ENCODE results near the gene BTBD9. TPM values are rescaled to one million over a fixed set of nuclear protein-coding genes. Genes with fewer than 3 reads are reported as not detected.

The BTBD9 gene
- total RNA-seq, 4 donors from 2014 or later = 10.8 to 26.3 (median 15.3) TPM

DNA sequence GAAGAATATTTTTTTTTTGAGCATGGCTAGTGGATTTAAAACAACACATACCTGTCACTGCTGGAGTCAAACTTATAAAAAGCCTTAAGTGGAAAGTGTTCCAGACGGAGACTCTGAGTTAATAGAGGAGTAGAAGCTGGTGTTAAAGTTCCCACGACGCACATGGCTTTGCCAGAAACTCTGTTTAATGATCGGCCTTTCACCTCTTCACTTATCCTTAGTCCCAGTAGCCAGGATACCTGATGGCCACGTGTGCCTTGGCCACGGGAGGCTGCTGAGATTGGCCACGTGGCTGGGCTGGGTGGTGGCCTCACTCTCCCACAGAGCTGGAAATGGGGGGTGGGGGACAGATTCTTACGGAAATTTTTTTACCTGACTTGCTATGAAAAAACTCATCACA, 487.1 kb downstream of the BTBD9 start:
- DNase-seq (ENCODE audit: low spot score) = no peak

DNA sequence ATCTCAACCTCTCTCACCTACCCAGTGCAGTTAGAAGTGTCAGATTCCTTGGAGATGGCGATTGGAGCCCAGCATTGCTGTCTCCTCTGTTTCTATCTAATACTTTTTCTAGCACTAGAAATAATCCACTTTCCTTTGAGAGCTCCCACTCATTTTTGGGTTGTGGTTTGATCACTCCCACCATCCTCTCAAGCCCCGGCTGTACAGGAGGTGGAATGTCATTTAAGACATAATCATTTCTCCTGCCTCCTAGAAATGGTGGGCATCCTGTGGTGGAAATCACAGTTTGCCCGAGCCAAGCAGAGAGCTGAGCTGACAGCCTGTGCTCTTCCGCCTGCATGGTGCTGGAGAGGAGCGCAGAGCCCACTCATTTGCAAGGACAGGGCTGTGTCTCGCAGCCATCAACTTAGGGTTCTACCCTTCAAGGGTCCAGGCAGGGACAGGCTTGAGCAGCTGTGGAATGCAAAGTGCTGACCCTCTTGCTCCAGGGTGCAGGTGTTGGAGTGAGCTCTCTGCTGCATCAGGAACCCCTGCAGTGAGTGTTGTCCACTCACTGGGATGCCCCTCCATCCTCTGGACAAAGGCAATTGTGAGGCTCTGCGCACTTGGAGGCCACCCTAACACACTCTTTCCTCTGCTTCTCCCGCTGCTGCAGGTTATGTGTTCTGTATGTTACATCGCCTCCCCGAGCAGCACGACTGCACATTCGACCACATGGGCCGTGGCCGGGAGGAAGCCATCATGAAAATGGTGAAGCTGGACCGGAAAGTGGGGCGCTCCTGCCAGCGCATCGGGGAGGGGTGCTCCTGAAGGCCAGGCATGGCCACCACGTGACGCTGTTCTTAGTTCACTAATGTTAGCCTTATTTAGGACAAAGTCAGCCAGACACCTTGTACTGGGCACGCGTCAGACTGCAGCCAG, 487.9 kb downstream of the BTBD9 start:
- ATAC-seq (ENCODE audit: low FRiP score) = no peak
- TF ChIP-seq CTCF (IDR thresholded peaks at IDR 0.05) = no peak
- DNase-seq (ENCODE audit: low spot score) = no peak

More for the DNA sequence above, 487.1 kb downstream of the BTBD9 start:
- no peak for ATAC-seq (ENCODE audit: low FRiP score)
- TF ChIP-seq CTCF (IDR thresholded peaks at IDR 0.05) = no peak

DNA sequence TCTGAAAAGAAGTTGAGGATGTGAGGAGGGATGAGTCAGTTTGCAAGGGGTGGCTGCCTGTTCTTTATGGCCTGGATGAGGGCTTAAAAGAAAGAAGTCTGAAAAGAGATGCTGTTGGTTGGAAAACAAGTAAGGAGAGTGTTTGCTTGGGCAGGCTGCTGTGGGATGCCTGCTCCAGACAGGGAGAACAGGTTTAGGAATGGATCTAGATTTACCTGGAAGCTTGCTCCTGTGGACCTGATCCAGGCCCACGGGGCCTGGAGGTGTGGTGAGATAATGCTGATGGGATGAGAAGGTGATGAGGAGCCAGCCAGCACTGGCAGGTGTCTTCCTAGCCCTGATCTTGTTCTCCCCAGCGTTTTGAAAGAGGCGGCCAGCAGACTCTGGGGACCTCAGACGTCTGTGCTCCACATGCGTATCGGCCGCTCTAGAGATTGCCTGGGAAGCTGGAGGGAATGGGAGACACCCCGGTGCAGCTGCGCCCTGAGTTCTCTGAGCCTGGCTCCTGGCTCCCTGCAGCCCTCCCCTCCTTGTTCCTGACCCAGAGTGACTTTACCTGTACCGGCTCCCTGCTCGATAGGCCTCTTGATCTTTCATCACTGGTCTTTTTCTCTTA, 488.9 kb downstream of the BTBD9 start:
- ATAC-seq (ENCODE audit: low FRiP score) (no peak), DNase-seq (ENCODE audit: low spot score) (no peak)
- TF ChIP-seq CTCF (IDR thresholded peaks at IDR 0.05) = no peak

DNA sequence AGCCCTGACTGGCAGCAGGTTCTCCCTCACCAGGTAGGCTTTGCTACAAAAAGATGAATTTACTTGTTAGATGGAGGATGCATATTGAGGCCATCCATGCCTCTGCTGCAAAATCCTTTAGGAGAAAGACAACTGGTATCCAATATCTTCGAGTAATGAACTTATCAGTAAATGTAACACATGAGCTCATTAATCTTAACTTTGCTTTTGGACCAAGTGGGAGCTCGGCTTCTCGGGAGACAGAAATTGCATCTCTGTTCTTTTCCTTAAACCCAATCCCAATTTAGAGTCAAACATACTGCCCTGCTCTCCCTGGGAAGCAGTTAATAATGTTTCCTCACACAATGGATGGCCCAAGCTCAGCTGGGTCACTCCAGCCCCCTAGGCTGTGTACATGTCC, 489.7 kb downstream of the BTBD9 start:
- no peak for TF ChIP-seq CTCF (IDR thresholded peaks at IDR 0.05)
- no peak for ATAC-seq (ENCODE audit: low FRiP score)
- no peak for DNase-seq (ENCODE audit: low spot score)

- no peak for TF ChIP-seq CTCF (IDR thresholded peaks at IDR 0.05)
- no peak for ATAC-seq (ENCODE audit: low FRiP score)
- no peak for DNase-seq (ENCODE audit: low spot score)
Observed at GRCh38 chr6:38149531-38149930, 490.2 kb downstream of the BTBD9 start.

DNA sequence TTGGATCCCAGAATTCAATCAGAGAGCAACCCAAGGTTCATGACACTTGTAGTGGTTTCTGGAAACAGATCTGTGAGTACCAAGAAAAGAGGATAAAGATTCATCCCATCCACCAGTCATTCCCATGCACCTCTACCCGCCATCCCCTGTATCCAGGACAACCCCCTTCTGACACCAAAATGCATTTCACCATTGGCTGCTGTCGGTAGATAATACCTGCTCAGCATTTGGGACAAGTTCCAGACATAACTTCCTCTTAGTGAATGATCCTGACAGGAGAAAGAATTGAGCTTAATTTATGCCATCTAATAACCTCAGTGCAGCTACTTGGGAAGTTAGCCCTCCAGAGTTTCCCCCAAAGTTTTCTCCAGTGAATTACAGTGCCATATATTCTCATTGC, 491.1 kb downstream of the BTBD9 start:
- ATAC-seq (ENCODE audit: low FRiP score) = no peak
- TF ChIP-seq CTCF (IDR thresholded peaks at IDR 0.05) = no peak
- no peak for DNase-seq (ENCODE audit: low spot score)

DNA sequence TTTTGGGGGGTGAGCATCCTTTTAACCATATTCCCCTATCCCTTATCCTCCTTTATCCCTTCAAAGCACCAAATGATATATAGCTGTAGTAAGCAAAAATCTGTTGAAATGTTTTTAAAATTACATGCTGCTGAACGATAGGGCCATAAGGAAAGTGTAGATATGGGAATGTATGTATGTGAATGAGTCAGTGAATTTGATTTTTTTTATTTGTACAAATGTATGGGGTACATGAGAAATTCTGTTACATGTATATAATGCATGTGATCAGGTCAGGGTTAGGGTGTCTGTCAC, 493.0 kb downstream of the BTBD9 start:
- no peak for TF ChIP-seq CTCF (IDR thresholded peaks at IDR 0.05)
- DNase-seq (ENCODE audit: low spot score) (no peak), ATAC-seq (ENCODE audit: low FRiP score) (no peak)
